IPS-NIHi11 (cell line): ENCODE measurements around the gene NEGR1.

Experiments
- DNase-seq: peaks from one replicate; pipeline ENCODE4 v3.0.0; 2012; ENCODE audit warnings: mixed read lengths, low spot score

NEGR1 gene

GRCh38 chr1:71634159-71634558 lies 648.2 kb downstream of the NEGR1 start:
- DNase-seq: no peak

DNA sequence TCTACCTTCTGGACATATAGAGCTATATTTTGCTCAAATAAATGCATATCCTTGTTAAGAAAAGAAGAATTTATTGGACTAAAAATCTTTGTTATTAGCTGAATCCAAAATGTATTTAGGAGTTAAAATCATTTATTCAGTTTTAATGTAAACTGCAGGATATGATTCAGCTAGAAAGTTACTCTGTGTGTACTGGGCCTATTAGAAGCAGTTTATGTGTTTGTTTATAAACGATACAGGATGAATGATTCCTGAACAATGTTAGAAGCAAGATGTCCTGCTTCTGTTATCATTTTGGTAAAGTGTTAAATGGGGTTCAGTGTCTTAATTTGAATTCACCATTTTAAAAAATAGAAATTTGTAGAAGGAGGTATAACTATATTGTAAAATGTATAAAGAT lies 652.3 kb downstream of the NEGR1 start:
- DNase-seq: no peak

GRCh38 chr1:71625004-71625403 lies 657.3 kb downstream of the NEGR1 start:
- DNase-seq: no peak

DNA sequence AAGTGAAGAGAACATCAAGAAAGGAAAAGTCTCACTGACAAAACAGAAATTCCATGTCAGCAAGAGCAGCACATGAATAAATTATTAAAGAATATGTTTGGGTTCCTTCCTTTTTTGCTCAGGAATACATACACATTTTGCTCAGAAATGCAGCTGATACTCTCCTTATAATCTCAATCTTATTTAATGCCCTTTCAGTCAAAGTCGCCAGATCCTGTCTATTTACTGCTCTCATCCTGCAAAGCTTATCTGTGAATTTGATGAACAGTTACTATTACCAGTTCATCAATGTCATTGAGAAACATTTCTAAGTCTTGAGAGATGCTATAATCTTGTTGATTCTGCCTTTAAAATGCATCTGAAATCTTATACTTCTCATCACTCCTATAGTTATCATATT lies 658.5 kb downstream of the NEGR1 start:
- no peak for DNase-seq

- no peak for DNase-seq
Observed at GRCh38 chr1:71621785-71622184, 660.6 kb downstream of the NEGR1 start.

- no peak for DNase-seq
Observed at GRCh38 chr1:71618766-71619530, 663.4 kb downstream of the NEGR1 start.

- DNase-seq: no peak
Observed at GRCh38 chr1:71618191-71618590, 664.1 kb downstream of the NEGR1 start.

GRCh38 chr1:71610476-71610875 lies 671.9 kb downstream of the NEGR1 start:
- DNase-seq: no peak

DNA sequence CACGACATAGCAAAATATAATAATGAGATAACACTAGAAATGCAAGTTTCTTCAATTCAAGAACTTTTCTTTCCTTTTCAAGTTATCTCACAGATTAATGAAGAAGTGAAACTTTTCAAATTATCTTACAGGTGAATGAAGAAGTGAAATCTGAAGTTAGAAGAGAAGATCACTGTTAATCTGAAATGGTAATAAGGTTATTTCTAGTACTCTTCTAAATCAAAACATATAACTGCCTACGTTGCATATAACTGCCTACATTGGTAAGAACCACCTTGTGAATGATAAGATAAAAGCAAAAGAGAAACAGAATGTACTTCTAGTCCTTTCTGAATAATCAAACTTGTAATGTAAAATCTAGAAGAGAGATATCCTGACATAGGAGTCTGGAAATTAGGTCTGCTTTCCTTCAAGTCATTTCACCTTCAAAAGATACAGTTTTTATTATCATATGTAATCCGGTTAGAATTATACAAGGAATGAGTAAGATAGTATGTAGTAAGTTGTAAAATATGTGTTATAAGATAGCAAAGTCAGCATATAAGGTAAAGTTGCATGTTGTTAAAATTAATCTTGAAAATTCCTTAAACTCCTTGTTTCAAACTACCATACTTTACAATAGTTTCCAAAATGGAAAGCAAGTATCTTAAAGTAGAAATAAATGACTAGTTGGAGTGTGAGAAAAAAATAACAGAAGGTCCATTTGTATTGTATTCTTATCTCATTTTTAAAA lies 679.1 kb downstream of the NEGR1 start:
- DNase-seq: no peak

GRCh38 chr1:71600023-71600422 lies 682.3 kb downstream of the NEGR1 start:
- no peak for DNase-seq

GRCh38 chr1:71599306-71599705 lies 683.0 kb downstream of the NEGR1 start:
- DNase-seq: no peak

DNA sequence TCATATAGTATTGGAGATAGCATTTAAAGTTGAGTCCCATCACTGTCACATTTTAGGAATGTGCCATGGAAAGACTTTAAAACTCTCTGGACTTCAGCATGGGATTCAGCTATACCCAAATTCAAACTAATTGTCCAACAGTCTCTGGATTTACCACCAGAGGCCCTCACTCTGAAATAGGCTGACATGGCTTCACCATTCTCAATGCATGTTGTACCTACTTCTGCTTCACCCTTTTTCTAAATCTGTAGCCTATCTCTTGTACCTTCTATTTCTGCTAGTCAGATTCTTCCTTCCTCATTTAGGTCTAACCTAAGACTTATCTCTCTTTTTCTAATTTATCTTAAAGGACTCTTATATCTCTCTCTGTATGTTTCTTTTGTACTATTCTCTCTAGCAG lies 688.8 kb downstream of the NEGR1 start:
- peak; percentile 22 for DNase-seq

DNA sequence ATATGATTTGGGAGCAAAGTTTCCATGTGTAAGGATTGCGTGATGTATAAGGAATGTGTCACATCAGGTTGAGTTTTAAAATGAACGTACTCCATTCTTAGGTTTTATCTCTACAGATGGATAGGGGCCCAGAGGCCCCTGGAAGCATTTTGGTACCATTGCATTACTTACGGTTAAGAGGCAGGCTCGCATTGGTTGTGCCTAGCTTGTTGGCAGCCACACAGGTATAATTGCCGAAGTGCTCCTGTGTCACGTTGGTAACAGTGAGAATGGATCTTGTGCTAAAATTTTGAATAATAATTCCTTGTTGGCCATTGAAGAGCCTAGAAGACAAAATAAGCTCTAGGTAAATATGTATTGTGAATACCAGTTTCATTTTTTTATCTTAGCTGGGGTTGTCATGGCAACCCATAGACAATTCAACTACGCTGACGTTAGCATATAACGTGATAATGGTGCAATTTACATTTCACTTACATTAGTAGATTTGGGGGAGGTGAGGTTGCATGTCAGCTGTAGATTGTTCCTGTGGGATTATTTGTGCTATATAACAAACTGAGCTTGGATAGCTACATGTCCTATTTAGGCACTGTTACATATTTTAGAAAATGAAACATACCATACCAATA lies 689.6 kb downstream of the NEGR1 start:
- no peak for DNase-seq

DNA sequence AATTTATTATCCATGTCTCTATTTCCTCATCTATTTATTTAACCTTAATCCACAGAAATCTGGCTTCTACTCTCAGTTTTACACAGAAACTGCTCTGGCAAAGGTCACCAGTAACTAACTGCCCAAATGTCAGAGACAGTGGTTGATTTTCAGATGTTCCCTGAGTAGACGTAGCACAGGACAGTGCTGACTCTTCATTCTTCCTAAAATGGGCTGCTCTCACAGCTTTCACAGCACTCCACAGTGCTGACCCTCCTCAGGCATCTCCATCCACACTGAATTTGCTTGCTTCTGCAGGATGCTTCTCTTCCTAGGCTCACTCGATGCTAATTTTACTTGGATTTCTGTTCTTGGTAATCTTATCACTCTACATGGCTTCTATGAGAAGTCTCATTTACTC lies 693.3 kb downstream of the NEGR1 start:
- DNase-seq: no peak

DNA sequence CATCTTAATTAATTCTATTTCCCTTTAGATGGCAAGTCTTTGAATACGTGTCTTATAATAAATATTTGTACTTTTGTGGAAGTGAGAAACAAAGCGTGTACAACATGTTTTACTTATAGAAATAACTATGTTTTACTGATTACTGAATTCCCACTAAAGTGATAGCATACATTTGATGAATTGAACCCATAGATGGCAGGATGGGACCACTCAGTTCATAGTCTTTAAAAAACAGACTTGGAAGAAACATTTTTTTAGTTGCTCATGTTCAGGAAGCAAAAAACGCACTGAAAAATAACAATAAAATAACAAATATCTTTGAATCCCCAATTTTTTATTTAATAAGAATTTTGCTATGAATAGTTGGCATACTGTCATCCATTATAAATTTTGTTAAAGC lies 694.4 kb downstream of the NEGR1 start:
- DNase-seq: no peak

DNA sequence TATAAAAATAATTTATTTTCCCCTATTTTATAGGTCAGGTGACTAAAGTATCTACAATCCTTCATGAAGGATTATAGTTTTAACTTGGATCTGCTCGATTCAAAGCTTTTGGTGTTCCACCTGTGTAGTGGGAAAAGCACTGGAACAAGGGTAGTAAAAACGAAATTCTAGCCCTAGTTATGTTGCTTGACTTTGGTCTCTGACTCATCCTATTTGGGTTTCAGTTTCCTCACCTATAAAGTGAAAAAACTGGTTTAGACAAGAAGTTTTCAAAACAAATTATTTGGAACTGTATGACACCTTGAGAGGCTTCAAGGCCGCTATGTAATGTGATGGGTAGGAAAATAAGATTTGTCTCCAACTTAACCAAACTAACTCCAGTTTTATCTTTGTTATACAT lies 696.3 kb downstream of the NEGR1 start:
- no peak for DNase-seq

DNA sequence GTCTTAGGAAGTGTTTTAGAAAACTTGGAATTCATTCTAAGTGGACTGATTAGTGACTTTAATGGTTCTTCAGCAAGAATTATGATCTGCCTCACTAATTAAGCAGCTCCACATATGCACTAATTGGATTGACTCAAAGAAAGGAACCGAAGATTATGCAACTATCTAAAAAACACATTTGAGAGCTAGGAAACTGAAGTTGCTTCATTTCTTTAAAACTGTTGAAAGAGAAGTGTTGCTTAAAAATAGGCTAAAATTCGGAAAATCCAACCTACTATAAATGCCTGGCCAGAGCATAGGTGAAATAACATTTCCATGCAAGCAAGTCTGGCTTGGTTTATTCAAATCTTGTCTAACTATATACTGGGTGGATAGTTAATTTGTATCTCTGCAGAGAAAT lies 698.6 kb downstream of the NEGR1 start:
- no peak for DNase-seq

GRCh38 chr1:71582673-71583072 lies 699.7 kb downstream of the NEGR1 start:
- DNase-seq: no peak

DNA sequence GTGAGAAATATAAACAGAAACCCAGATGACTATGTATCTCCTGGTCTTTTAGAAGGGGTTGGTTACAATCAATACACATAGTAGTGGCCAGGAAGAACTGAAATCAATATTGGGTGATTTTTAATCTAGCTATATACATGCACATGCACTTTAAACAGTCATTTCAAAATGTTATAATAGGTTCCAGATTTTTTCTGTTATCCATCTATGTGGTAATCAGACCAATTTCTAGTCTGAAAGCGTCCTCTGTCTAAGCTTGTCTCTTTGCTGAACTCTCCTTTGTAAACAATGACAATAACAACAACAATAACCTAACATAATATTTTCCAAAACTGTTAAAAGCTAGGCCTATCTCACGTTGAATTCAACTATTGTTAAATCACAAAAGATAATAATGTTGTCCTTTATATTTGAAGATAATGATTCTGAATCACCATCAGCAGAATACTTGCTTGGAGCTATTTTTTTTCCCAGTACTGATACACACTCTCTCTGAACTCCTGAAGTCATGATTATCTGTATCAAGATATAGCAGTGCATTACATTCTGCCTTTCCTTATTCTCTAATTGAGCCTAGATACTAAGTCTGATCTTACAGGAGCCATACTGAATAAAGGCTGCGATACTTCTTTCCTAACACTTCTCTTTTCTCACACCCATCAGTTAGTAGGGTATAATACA lies 704.7 kb downstream of the NEGR1 start:
- DNase-seq: no peak

DNA sequence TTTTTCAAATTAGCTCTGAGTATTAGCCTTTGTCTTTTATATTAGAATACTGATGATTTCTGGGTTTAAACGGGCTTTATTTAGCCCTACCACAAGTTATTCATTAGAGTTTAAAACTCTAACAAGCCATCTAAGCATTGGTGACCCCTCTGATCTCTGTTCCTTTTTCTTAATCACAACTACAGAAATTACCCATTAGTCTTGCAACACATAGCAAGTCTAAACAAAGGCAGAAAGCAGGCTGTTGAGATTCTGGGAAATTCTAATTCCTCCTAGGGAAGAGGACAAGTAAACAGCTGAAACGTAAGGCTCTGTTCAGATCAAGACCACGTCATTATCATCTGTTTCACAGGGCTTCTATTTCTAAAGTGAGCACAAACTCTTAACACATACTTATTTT lies 710.3 kb downstream of the NEGR1 start:
- DNase-seq: no peak

DNA sequence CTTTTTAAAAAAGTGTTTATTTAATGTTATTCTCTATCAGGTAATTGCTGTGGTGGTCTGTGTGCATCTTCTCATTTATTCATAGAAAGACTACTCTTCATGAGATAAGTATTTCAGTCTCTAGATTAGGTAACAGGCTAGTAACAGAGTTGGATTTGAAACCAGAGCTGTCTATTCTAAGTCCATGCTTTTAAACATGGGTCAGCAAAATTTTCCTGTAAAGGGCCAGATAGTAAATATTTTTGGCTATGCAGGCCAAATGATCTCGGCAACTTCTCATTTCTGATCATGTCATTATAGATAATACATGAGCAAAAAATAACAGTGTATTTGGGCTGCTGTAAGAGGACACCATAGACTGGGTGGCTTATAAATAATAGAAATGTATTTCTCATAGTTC lies 715.9 kb downstream of the NEGR1 start:
- DNase-seq: no peak

- DNase-seq: no peak
Observed at GRCh38 chr1:71565831-71566230, 716.5 kb downstream of the NEGR1 start.

DNA sequence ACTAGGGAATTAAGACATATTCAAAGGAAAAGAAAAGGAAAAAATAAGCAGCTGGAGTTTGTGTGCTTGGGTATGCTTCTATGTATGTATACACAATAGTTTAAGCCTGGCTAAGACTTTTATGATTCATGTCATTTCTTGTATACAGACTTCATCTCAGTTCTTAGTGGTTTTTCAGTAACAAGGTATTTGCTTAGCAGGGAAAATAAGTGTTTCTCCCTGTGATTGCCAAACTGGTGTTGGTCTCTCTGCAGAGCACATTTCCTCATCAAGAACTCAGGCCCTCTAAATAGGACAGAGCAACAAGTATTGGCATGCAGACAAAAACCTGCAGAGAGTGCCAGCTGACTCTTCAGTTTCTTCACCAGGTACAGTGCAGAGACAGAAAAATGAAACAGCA lies 717.1 kb downstream of the NEGR1 start:
- DNase-seq: no peak
